ENCODE results near the gene VWDE. TPM values are rescaled to one million over a fixed set of nuclear protein-coding genes. Genes with fewer than 3 reads are reported as not detected.

Gene VWDE
- total RNA-seq, 2 donors from 2014 or later: 11.8 to 12.1 TPM

- Histone ChIP-seq H3K27me3 (ENCODE audit: control insufficient read depth, insufficient read depth, low read length, poor library complexity, severe bottlenecking) (no peaks in the 10 kb centered on the region), H3K4me1 (ENCODE audit: control insufficient read depth, insufficient read depth, low read length) (no peaks in the 10 kb centered on the region), H3K4me3 (ENCODE audit: low read length) (no peak overlapping the region), H3K27ac (ENCODE audit: low read depth, low read length) (no peak overlapping the region), H3K9me3 (ENCODE audit: control insufficient read depth, low read length) (no peaks in the 10 kb centered on the region), H3K9ac (ENCODE audit: extremely low read depth, low read length, poor library complexity, severe bottlenecking) (no peak overlapping the region), H3K36me3 (ENCODE audit: control insufficient read depth, insufficient read depth, low read length) (no peaks in the 10 kb centered on the region)
- TF ChIP-seq CTCF (conservative IDR thresholded peaks at IDR 0.05): no peak
- Mint-ChIP-seq H3K4me3 (no peak overlapping the region), H3K27ac (no peak overlapping the region), H3K27me3 (ENCODE audit: insufficient read depth) (no peaks in the 10 kb centered on the region), H3K4me1 (no peaks in the 10 kb centered on the region), H3K9me3 (no peaks in the 10 kb centered on the region), H3K36me3 (ENCODE audit: low read depth) (no peaks in the 10 kb centered on the region)
- DNase-seq: no peak
- 90% methylated on average over 2 of the region's 2 CpGs; no CpG with 5 or more reads in 1 of the 2 experiments for WGBS, 2 experiments (ENCODE audit: insufficient coverage in 1 of 2, insufficient read length in 1 of 2)
Observed at GRCh38 chr7:12303062-12303461, 100.6 kb downstream of the VWDE start.

DNA sequence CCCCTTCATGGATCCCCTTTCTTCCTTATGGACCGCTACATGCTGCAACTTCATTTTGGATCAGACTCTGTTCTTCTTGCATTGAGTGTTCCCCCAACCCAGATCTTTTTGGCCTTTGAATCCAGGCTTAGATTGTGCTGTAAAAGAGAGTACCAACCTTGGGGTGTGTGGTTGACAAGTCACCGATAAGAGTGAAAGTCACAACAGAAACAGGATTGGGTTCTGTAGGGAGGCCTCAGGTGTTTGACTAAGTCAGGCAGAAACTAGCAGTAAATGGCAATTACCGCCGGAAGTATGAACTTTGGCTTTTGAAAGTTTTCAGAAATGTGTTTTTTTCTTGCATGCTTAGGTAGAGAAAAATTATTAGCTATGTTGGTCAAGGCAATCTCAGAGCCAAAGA is 103.2 kb downstream of the VWDE start:
- no peaks in the 10 kb centered on the region for H3K27me3 ChIP-seq (ENCODE audit: control insufficient read depth, insufficient read depth, low read length, poor library complexity, severe bottlenecking)
- no peak for TF ChIP-seq CTCF (conservative IDR thresholded peaks at IDR 0.05)
- no peak for DNase-seq
- H3K4me1 ChIP-seq (ENCODE audit: control insufficient read depth, insufficient read depth, low read length): no peaks in the 10 kb centered on the region
- H3K4me3 ChIP-seq (ENCODE audit: low read length): no peak overlapping the region
- Mint-ChIP-seq H3K36me3 (ENCODE audit: low read depth) (no peaks in the 10 kb centered on the region), H3K4me1 (no peaks in the 10 kb centered on the region), H3K27ac (no peak overlapping the region), H3K9me3 (no peaks in the 10 kb centered on the region), H3K27me3 (ENCODE audit: insufficient read depth) (peaks cover 1% of the 10 kb centered on the region), H3K4me3 (no peak overlapping the region)
- H3K9ac ChIP-seq (ENCODE audit: extremely low read depth, low read length, poor library complexity, severe bottlenecking): no peak overlapping the region
- no peak overlapping the region for H3K27ac ChIP-seq (ENCODE audit: low read depth, low read length)
- H3K36me3 ChIP-seq (ENCODE audit: control insufficient read depth, insufficient read depth, low read length): no peaks in the 10 kb centered on the region
- 63 to 78% methylated on average over 3 to 4 of the region's 4 CpGs for WGBS, 2 experiments (ENCODE audit: insufficient coverage in 1 of 2, insufficient read length in 1 of 2)
- no peaks in the 10 kb centered on the region for H3K9me3 ChIP-seq (ENCODE audit: control insufficient read depth, low read length)

DNA sequence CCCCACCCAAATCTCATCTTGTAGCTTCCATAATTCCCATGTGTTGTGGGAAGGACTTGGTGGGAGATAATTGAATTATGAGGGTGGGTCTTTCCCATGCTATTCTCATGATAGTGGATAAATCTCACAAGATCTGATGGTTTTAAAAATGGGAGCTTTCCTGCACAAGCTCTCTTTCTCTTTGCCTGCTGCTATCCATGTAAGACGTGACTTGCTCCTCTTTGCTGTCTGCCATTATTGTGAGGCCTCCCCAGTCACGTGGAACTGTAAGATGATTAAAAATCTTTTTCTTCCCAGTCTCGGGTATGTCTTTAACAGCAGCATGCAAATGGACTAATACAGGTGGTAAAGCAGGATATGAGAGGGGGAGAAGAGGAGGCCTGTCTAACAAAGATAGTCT is 104.3 kb downstream of the VWDE start:
- H3K4me3 Mint-ChIP-seq: no peak overlapping the region
- no peaks in the 10 kb centered on the region for H3K9me3 ChIP-seq (ENCODE audit: control insufficient read depth, low read length)
- no peaks in the 10 kb centered on the region for H3K4me1 Mint-ChIP-seq
- no peak for TF ChIP-seq CTCF (conservative IDR thresholded peaks at IDR 0.05)
- no peak for DNase-seq
- H3K36me3 Mint-ChIP-seq (ENCODE audit: low read depth): no peaks in the 10 kb centered on the region
- no peak overlapping the region for H3K9ac ChIP-seq (ENCODE audit: extremely low read depth, low read length, poor library complexity, severe bottlenecking)
- H3K9me3 Mint-ChIP-seq: no peaks in the 10 kb centered on the region
- no peak overlapping the region for H3K27ac ChIP-seq (ENCODE audit: low read depth, low read length)
- no peak overlapping the region for H3K27ac Mint-ChIP-seq
- 90 to 100% methylated on average over 1 to 3 of the region's 3 CpGs for WGBS, 2 experiments (ENCODE audit: insufficient coverage in 1 of 2, insufficient read length in 1 of 2)
- no peak overlapping the region for H3K4me3 ChIP-seq (ENCODE audit: low read length)
- H3K27me3 ChIP-seq (ENCODE audit: control insufficient read depth, insufficient read depth, low read length, poor library complexity, severe bottlenecking): no peaks in the 10 kb centered on the region
- H3K4me1 ChIP-seq (ENCODE audit: control insufficient read depth, insufficient read depth, low read length): no peaks in the 10 kb centered on the region
- H3K27me3 Mint-ChIP-seq (ENCODE audit: insufficient read depth): peaks cover 1% of the 10 kb centered on the region
- no peaks in the 10 kb centered on the region for H3K36me3 ChIP-seq (ENCODE audit: control insufficient read depth, insufficient read depth, low read length)
